Ureter (tissue), 1 donor: ENCODE data around the gene SHB. TPM values are rescaled to one million over a fixed set of nuclear protein-coding genes. Genes with fewer than 3 reads are reported as not detected.

ENCODE experiments used
- DNase-seq: peaks from one replicate; pipeline ENCODE4 v3.0.0-alpha.2; 2020; ENCODE audit warnings: low spot score
- total RNA-seq: library from RNA; stranded (reverse); gene quantifications from one replicate; pipeline ENCODE4 v1.2.4, GENCODE V29; 2023
- donor health status: DM: yes; HTN: yes; CAD: no.

The SHB gene
- total RNA-seq, 1 donor from 2014 or later: 33.0 TPM

GRCh38 chr9:37935096-37935495, 133.9 kb downstream of the SHB start:
- DNase-seq: no peak

GRCh38 chr9:37931592-37931991, 137.4 kb downstream of the SHB start:
- DNase-seq: no peak

GRCh38 chr9:37929441-37929895, 139.6 kb downstream of the SHB start:
- no peak for DNase-seq

GRCh38 chr9:37928552-37929430, 140.2 kb downstream of the SHB start:
- DNase-seq: no peak

GRCh38 chr9:37927601-37928551, 141.2 kb downstream of the SHB start:
- no peak for DNase-seq

- no peak for DNase-seq
Measured at GRCh38 chr9:37927132-37927531, 141.9 kb downstream of the SHB start.

- no peak for DNase-seq
Measured at GRCh38 chr9:37926737-37927118, 142.3 kb downstream of the SHB start.

- no peak for DNase-seq
Measured at GRCh38 chr9:37925786-37926736, 143.0 kb downstream of the SHB start.

- DNase-seq: no peak
Measured at GRCh38 chr9:37925006-37925405, 144.0 kb downstream of the SHB start.

- DNase-seq: no peak
Measured at GRCh38 chr9:37924538-37924937, 144.5 kb downstream of the SHB start.

- DNase-seq: no peak
Measured at GRCh38 chr9:37923796-37924427, 145.1 kb downstream of the SHB start.

- DNase-seq: no peak
Measured at GRCh38 chr9:37923118-37923795, 145.8 kb downstream of the SHB start.

GRCh38 chr9:37922363-37923117, 146.5 kb downstream of the SHB start:
- no peak for DNase-seq

GRCh38 chr9:37921546-37922300, 147.3 kb downstream of the SHB start:
- no peak for DNase-seq

GRCh38 chr9:37921168-37921510, 147.9 kb downstream of the SHB start:
- no peak for DNase-seq

GRCh38 chr9:37920471-37921167, 148.4 kb downstream of the SHB start:
- no peak for DNase-seq

GRCh38 chr9:37919956-37920335, 149.1 kb downstream of the SHB start:
- no peak for DNase-seq

GRCh38 chr9:37919246-37919955, 149.6 kb downstream of the SHB start:
- no peak for DNase-seq
